ENCODE measurements around the gene USP26.
"Not testable (repeated sequence)": the region's sequence is repeated elsewhere in the genome, so short reads cannot be mapped to it uniquely, and the experiment has no call there.

The USP26 gene, protein sequence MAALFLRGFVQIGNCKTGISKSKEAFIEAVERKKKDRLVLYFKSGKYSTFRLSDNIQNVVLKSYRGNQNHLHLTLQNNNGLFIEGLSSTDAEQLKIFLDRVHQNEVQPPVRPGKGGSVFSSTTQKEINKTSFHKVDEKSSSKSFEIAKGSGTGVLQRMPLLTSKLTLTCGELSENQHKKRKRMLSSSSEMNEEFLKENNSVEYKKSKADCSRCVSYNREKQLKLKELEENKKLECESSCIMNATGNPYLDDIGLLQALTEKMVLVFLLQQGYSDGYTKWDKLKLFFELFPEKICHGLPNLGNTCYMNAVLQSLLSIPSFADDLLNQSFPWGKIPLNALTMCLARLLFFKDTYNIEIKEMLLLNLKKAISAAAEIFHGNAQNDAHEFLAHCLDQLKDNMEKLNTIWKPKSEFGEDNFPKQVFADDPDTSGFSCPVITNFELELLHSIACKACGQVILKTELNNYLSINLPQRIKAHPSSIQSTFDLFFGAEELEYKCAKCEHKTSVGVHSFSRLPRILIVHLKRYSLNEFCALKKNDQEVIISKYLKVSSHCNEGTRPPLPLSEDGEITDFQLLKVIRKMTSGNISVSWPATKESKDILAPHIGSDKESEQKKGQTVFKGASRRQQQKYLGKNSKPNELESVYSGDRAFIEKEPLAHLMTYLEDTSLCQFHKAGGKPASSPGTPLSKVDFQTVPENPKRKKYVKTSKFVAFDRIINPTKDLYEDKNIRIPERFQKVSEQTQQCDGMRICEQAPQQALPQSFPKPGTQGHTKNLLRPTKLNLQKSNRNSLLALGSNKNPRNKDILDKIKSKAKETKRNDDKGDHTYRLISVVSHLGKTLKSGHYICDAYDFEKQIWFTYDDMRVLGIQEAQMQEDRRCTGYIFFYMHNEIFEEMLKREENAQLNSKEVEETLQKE

DNA sequence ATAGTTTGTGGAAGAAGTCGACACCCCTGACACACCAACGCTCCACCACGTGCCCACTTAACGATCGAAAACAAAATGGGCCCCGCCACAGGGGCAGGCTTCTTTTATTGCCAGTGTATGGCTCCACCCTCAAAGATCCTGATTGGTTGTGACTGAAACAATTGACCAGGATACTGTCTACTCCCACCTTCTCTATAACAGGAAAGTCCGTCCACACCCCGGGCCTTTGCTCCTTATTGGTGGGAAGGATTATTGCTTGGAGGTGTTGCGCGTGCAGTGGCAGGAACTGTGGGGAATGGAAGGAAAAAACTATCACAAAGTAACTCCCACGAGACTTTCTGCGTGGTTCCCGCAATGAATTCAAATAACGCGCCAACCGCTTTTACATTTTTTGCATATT is at the start of gene USP26:
Gene USP26, minus strand, starts transcription at position 79 of the 400 bp plus-strand sequence. CDS start 68,889 bp downstream, outside the sequence.
- no peak for DNase-seq

DNA sequence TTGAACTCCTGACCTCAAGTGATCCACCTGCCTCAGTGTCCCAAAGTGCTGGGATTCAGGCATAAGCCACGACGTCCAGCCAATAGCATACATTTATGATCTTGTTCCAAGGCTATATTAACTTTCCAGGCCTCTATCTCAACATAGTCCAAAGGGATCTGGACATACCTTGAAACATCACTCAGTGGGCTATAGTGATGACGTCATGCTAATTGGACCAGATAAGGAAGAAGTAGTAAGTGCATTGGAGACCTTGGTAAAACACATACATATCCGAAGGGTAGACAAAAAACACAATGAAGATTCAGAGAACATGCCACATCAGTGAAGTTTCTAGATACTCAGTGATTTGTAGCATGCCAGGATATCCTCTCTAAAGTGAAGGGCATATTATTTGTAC is 37.4 kb upstream of the USP26 start:
- no peak for DNase-seq

DNA sequence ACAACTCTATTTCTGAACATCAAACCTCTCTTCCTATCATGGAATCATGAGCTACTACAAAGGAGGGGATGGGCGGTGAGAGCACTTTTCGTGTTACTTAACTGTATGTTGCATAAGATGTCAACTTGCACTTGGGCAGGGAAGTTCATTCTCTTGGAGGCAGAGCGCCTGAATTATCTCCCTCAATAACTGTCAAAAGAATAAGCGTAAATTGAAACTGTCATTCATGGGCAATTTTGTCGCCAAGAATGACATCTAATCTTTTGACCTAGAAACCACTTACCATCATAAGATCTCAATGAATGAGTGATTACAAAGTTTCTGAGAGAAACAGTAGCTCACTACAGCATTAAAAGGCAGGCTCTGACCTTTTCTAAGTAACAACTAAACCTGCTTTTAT is 23.5 kb upstream of the USP26 start:
- DNase-seq = no peak

DNA sequence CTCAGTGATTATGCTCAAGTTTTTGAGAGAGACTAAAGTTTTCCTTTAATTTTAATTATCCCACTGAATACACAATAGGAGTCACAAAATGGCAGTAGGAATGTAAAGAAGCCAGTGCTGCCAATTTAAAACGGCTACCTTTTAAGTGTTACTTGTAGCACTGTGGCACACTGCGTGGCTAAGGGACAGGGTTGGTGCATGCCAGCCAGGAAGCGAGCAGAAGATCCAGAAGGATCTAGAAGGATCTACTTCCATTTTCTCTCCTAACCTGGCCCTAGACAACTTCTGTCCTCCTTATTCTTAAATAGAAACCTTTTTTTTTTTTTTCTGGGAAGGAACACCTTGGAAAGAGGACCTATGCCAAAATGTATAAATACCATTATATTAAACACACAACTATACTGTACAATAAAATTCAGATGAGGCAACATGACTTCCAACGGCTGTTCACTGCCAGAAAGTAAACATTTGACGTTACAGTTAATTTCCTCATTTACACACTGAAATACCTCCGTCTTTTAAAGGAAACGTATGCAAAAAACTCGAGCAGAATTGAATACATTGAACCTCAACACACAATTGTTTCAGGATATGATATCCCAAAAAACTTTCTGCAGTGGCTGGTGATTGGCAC is 2.7 kb downstream of the USP26 start:
- no peak for DNase-seq

DNA sequence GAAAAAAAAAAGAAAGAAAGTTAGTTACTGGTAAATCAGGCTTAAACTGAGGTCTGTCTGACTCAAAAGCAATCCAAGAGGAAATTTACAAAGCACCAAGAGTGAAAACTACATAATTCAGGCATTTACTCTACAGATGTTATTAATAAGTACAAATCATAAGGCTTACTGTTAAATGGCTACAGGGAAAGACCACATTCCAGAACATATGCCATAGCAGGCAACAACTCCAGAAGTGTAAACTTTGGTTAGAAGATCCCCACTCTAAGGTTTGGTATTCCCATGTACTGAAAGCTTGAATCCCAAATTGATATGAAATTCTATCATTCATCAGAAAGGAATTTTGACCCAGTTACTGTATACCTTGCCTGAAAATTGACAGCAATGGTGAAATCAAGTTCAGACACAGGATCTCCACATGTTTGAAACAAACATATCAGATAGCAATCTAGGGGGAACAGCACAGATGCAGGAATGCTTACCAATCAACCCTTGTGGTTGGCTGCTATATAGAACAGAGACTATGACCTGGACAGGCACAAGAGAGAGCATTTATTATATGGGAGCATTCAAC is 6.6 kb downstream of the USP26 start:
- DNase-seq = no peak

DNA sequence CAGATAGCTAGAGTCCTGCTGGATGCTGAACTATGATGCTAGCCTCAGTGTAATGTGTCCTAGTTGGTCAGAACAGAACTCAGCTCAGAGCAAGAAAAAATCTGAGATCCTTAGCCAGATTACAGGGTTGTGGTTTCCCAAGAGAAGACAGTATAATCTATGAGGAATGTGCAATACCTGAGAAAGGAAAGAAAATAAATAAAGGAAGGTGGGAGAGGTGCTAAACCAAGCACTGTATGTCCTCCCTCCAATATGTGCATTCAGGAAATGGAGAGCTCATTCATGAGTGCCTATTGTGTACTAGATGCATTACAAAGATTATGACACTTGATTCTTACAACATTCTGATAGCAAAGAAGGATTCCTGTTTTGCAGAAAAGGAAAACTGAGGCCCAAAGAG is 7.5 kb downstream of the USP26 start:
- no peak for DNase-seq

DNA sequence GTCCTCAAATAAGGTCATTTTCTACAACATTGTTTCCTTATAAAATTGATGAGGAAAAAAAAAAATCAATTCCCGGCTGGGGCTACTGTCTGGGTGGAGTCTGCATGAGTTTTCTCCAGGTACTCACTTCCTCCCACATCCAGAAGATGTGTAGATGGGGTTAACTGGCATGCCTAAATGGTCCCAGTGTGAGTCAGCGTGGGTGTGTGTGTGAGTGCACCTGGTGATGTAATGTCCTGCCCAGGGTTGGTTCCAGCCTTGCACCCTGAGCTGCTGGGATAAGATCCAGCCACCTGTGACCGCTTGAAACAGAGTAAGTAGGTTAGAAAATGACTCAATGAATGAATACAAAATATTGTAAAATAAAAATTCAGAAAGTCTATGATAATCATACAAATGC is 11.1 kb downstream of the USP26 start:
- no peak for DNase-seq

DNA sequence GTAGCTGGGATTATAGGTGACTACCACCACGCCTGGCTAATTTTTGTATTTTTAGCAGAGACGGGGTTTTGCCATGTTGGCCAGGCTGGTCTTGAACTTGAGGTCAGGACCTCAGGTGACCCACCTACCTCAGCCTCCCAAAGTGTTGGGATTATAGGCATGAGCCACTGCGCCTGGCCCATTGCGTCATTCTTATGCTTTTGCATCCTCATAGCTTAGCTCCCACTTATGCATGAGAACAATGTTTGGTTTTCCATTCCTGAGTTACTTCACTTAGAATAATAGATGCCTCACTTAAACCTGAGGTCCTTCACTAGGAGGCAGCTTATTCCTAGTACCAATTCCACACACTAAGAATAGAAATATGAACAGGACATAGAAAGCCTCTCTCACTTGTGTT is 11.9 kb downstream of the USP26 start:
- DNase-seq = not testable (repeated sequence)

DNA sequence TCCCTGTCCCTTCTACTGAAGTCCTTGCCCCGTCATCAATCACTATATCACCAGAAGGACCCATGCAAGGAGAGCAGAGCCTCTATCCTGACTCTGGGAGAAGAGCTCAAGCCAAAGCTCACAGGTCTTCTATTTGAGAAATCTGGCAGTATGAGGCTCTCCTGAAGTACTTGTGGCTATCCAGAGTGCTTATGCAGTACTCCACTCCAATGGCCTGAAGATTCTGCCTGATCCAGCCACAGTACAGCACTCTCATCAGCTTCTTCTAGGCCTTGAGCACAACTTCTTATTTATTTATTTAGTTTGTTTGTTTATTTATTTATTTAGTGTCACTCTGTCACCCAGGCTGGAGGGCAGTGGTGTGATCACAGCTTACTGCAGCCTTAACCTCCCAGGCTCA is 13.0 kb downstream of the USP26 start:
- DNase-seq = no peak

DNA sequence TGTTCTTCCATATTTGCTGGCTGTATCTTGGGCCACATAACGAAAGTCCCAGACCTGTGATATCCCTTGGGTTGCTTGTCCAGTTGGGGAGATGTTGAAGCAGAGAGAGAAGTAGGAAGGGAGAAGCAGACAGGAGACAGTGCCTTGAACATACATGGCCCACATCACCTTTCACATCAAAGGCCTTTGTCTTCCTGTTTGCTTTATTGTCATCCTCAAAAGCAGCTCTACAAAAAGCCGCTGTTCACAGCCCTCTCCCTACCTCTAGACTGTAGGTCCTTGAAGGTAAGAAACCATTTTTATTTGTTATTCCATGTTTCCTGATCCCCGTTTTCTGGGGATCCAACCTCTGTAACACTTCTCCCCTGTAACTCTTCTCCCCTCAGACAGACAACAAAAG is 14.9 kb downstream of the USP26 start:
- DNase-seq = no peak

DNA sequence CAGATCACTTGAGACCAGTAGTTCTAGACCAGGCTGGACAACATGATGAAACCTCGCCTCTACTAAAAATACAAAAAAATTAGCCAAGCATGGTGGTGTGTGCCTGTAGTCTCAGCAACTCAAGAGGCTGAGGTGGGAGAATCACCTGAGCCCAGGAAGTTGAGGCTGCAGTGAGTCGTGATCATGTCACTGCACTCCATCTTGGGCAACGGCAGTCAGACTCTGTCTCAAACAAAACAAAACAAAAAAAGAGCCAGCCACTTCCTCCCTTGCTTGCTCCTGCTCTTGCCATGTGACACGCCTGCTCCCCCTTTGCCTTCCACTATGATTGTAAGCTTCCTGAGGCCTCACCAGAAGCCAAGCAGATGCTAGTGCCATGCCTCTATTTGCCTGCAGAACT is 19.1 kb downstream of the USP26 start:
- not testable (repeated sequence) for DNase-seq

DNA sequence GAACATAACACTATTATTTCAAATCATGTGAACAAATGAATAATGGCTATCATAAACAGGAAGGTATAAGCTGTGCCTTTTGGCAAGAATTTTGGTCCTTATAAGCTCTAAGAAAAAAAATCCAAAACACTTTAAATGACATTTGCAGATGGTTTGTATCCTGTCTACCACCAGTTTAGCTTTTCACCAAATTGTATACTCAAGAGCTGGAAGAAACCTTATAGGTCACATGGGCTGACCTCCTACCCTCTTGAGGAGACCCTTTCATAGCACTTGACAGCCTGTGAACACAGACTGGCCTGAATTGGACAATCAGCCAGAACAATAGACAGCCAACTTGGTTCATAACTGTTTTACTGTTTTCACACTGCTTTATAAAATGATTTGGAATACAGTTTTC is 24.3 kb downstream of the USP26 start:
- no peak for DNase-seq

DNA sequence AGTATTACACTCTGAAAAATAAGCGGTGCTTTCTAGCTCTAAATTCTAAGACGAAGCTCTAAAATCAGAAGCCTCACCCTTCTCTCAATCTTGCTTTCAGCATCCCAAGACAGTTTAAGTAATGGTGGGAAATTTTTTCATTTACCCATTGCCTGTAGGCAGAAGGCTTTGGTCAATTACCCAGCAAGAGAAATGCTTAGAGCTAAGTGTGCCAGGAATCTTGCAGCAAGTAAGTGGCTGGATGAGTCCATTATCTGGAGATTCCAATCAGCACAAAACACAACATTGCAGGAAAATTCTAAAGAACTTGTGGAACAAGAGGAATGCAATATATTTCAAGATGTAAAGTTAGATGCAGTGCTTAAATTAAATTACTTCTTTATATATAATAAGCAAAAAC is 28.4 kb downstream of the USP26 start:
- DNase-seq = no peak

DNA sequence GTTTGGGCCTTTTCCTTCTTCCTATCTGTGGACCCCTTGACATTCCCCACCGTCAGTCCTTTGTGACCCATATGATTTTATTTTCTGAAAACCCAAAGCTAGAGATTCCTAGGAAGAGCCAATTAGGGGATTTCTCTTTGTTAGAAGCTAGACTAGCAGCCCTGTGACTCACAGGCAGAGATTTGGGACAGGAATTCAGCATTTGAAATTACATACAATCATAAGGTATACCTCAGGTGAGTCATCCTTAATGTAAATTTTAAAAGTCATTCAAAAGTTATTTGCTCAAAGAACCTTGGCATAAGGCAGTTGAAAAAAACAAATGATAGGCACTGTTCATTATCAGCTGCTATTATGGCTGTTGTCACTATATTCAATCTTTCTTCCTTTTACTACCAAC is 40.6 kb downstream of the USP26 start:
- no peak for DNase-seq

DNA sequence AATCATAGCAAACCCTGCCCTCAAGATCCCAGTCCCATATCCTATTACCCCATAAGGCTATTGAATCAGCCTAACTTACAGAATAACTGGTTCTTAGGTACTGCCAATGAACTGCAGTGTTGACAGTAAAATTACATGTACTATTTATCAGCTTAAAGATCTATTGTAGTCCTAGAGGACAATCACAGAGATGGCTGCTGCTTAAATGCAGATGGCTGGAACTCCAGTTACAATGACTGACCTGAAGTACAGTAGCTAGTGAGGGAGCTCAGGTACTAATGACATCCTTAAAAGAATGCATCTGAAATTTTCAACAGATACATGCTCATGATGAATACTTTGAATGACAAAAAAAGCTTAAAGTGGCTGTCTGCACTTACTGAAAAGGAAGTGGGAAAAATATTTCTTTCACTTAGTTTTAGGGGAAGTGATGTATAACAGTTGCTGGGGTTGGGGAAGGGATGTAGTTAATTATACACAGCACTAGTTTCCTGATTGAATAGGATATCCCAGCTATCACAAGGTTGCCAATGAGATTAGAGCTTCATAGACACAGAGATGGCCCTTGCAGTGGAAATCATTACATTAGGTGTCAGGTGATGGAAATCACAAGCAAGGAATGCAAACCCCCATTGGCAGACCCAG is 42.0 kb downstream of the USP26 start:
- no peak for DNase-seq

DNA sequence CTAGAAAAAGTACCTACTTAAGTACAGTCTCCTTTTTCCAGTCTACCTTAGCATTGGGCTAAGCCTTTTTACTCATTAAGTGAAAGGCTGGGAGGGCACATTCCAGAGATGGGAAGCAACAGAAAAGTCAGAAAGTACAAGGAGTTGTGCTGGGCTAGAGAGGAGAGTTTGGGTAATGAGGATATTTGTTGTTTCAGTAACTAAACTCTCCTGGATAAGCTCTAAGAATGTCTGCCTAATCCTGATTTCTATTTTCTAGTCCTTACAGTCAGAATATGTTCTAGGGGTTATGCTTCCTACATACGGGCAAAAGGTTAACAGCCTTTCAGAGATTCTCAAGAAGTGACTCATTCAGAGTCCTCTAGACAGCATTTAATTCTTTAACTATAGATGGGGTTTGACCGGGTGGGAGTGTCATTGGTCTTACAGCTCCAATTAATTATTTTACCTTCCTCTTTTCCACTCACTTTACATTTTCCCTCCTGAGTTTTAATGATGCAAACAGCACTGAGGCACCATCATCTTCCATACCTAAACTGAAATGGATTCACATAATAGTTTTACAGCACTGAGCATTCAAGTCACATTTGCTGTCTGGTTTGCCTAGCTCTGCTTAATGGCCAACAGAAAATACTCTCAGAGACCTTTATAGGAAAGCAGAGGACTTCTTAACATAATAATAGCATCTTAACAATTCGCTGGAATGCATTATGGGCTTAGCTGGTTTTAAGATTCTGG is 42.9 kb downstream of the USP26 start:
- DNase-seq = no peak

DNA sequence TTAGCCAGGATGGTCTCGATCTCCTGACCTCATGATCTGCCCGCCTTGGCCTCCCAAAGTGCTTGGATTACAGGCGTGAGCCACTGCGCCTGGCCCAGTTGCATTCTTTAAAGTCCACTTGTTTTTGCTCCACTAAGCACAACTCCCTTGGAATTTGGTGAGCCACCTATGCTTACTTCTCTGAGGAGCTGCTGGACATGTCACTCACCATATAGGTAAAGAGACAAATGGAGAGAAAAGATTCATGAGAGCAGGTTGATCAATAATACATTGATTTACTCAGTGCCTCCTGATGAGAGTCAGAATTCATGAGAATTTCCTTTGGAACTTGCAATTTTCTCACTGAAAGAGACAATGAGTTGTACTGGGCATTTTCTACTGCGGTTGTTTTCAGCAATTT is 48.2 kb downstream of the USP26 start:
- DNase-seq = no peak

DNA sequence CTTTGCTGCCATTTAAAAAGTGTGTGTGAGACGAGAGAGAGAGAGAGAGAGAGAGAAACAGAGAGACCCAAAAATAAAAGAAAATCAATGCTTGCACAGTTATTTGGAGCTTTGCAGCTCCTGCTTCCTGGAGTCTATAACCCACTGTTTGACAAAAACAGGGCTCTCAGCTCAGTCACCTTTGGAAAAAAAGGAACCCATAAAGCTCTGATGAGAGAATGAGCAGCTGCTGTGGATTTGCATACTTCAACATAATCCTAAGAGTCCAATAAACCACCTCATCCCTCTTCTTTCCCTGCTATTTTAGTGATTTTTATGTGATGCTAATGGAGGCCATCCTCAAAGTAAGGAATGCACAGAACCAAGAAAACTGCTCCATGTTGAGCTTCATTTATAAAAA is 50.3 kb downstream of the USP26 start:
- DNase-seq = no peak

DNA sequence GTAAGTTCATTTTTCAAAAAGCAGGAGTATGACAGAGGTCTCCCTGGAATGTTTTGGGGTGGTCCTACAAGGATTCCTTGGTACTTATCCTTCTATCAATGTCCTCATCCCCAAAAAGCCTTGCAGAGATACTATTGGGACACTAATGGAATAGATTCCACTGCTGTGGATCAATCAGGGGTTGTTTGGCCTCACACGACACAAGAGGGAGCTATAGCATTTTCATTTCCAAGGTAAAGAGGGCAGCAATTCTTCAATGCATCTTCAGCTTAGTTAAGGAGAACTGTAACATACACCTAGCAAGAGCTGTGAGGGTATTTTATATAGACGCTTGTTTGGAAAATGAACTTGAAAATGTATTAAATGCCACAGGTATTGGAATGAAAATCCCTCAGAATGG is 50.9 kb downstream of the USP26 start:
- no peak for DNase-seq

DNA sequence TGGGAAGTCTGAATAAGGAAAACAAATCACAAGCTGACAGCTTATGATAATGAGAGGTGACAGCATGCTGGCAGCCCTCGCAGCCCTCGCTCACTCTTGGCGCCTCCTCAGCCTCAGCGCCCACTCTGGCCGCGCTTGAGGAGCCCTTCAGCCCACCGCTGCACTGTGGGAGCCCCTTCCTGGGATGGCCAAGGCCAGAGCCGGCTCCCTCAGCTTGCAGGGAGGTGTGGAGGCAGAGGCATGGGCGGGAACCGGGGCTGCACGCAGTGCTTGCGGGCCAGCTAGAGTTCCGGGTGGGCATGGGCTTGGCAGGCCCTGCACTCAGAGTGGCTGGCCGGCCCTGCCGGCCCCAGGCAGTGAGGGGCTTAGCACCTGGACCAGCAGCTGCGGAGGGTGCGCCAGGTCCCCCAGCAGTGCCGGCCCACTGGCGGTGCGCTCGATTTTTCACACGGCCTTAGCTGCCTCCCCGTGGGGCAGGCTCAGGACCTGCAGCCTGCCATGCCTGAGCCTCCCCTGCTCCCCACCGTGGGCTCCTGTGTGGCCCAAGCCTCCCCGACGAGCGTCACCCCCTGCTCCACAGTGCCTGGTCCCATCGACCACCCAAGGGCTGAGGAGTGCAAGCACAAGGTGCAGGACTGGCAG is 52.6 kb downstream of the USP26 start:
- DNase-seq = not testable (repeated sequence)

DNA sequence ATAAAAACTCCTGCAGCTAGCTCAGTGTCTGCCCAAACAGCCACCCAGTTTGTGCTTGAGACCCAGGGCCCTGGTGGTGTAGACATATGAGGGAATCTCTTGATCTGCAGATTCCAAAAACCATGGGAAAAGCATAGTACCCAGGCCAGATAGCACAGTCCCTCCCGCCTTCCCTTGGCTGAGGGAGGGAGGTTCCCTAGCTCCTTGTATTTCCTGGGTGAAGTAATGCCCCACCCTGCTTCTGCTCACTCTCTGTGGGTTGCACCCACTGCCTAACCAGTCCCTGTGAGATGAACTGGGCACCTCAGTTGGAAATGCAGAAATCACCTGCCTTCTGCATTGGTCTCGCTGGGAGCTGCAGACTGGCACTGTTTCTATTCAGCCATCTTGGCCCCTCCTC is 54.6 kb downstream of the USP26 start:
- DNase-seq = no peak
